Astrocyte (in vitro differentiated cells and primary cell): ENCODE results near the gene FILIP1L. TPM values are rescaled to one million over a fixed set of nuclear protein-coding genes. Genes with fewer than 3 reads are reported as not detected.

ENCODE experiments used
- DNase-seq: peaks from one replicate; pipeline ENCODE4 v3.0.0-alpha.2; 2010; ENCODE audit warnings: low read depth
- FAIRE-seq: peaks from 2 replicates; lab custom pipeline; 2011; peaks lifted over from hg19 to GRCh38; lab: Jason Lieb, UNC
- H2AFZ ChIP-seq: 2 replicates; pipeline ENCODE4 v1.6.0; 2012; ENCODE audit warnings: low read depth, low read length, inconsistent platforms
- H3K27ac ChIP-seq: 2 replicates; pipeline ENCODE4 v1.5.1; 2011; ENCODE audit warnings: low read depth, low read length, inconsistent platforms
- H3K27me3 ChIP-seq: 2 replicates; pipeline ENCODE4 v1.6.0; 2011; ENCODE audit warnings: low read length, inconsistent platforms; ENCODE audit not compliant: insufficient read depth
- H3K36me3 ChIP-seq: 2 replicates; pipeline ENCODE4 v1.5.1; 2011; ENCODE audit warnings: low read length, inconsistent platforms; ENCODE audit not compliant: insufficient read depth
- H3K4me1 ChIP-seq: 2 replicates; pipeline ENCODE4 v1.5.1; 2011; ENCODE audit warnings: low read length, inconsistent platforms; ENCODE audit not compliant: insufficient read depth
- H3K4me2 ChIP-seq: 2 replicates; pipeline ENCODE4 v1.6.0; 2012; ENCODE audit warnings: low read length, inconsistent platforms
- H3K4me3 ChIP-seq: 2 replicates; pipeline ENCODE4 v1.5.1; 2011; ENCODE audit warnings: low read depth, mild to moderate bottlenecking, low read length, inconsistent platforms; ENCODE audit not compliant: insufficient read depth
- H3K79me2 ChIP-seq: 2 replicates; pipeline ENCODE4 v1.6.0; 2012; ENCODE audit warnings: mild to moderate bottlenecking, low read length, inconsistent platforms; ENCODE audit not compliant: insufficient read depth
- H3K9ac ChIP-seq: 2 replicates; pipeline ENCODE4 v1.6.0; 2012; ENCODE audit warnings: mild to moderate bottlenecking, low read length, inconsistent platforms
- H3K9me3 ChIP-seq: 2 replicates; pipeline ENCODE4 v1.5.1; 2012; ENCODE audit warnings: low read depth, mild to moderate bottlenecking, low read length, inconsistent platforms; ENCODE audit not compliant: insufficient read depth
- H4K20me1 ChIP-seq: 2 replicates; pipeline ENCODE4 v1.6.0; 2012; ENCODE audit warnings: low read length, inconsistent platforms; ENCODE audit not compliant: insufficient read depth
- H3K27ac Mint-ChIP-seq: one replicate; pipeline ENCODE4 v1.8.0; 2021; ENCODE audit warnings: mild to moderate bottlenecking, mixed read lengths; ENCODE audit not compliant: unreplicated experiment
- H3K27me3 Mint-ChIP-seq: one replicate; pipeline ENCODE4 v1.8.0; 2021; ENCODE audit warnings: low read depth, mixed read lengths; ENCODE audit not compliant: unreplicated experiment
- H3K36me3 Mint-ChIP-seq: one replicate; pipeline ENCODE4 v1.8.0; 2021; ENCODE audit warnings: low read depth, mixed read lengths; ENCODE audit not compliant: unreplicated experiment
- H3K4me1 Mint-ChIP-seq: one replicate; pipeline ENCODE4 v1.8.0; 2021; ENCODE audit warnings: low read depth, mixed read lengths; ENCODE audit not compliant: unreplicated experiment
- H3K4me3 Mint-ChIP-seq: one replicate; pipeline ENCODE4 v1.8.0; 2021; ENCODE audit warnings: mild to moderate bottlenecking, moderate library complexity, mixed read lengths; ENCODE audit not compliant: unreplicated experiment
- H3K9me3 Mint-ChIP-seq: one replicate; pipeline ENCODE4 v1.8.0; 2021; ENCODE audit warnings: mild to moderate bottlenecking, mixed read lengths; ENCODE audit not compliant: unreplicated experiment
- CTCF ChIP-seq: IDR thresholded peaks from 2 replicates; pipeline ENCODE4 v1.5.1; 2011; ENCODE audit warnings: low read depth, mild to moderate bottlenecking, inconsistent platforms, low read length, moderate library complexity; ENCODE audit not compliant: insufficient read depth
- EZH2 ChIP-seq: IDR thresholded peaks from 2 replicates; pipeline ENCODE4 v1.6.1; 2012; ENCODE audit warnings: mild to moderate bottlenecking, low read length, inconsistent platforms; ENCODE audit not compliant: insufficient read depth
- total RNA-seq: library from RNA; stranded (reverse); gene quantifications from 2 replicates; pipeline ENCODE4 v1.2.1, GENCODE V29; 2021

Gene FILIP1L
- total RNA-seq, 1 donor from 2014 or later: 209 TPM

GRCh38 chr3:100018806-100019205, 95.5 kb downstream of the FILIP1L start:
- Mint-ChIP-seq H3K36me3 (no peaks in the 10 kb centered on the region), H3K4me1 (peaks cover 35% of the 10 kb centered on the region), H3K27me3 (no peaks in the 10 kb centered on the region), H3K27ac (peak overlapping the region; percentile 20), H3K9me3 (no peaks in the 10 kb centered on the region), H3K4me3 (no peak overlapping the region)
- Histone ChIP-seq H3K27ac (no peak overlapping the region), H3K4me1 (peaks cover 15% of the 10 kb centered on the region), H3K36me3 (no peaks in the 10 kb centered on the region), H3K27me3 (no peaks in the 10 kb centered on the region), H3K4me2 (no peak overlapping the region), H3K9ac (no peak overlapping the region), H3K79me2 (no peaks in the 10 kb centered on the region), H3K9me3 (no peaks in the 10 kb centered on the region), H3K4me3 (no peak overlapping the region), H4K20me1 (no peaks in the 10 kb centered on the region), H2AFZ (no peak overlapping the region)
- DNase-seq (no peak), FAIRE-seq (no peak)
- TF ChIP-seq EZH2: no peak
- no peak for TF ChIP-seq CTCF

- no peak for TF ChIP-seq EZH2
- H3K4me1 ChIP-seq: peaks cover 7% of the 10 kb centered on the region
- Mint-ChIP-seq H3K4me3 (no peak overlapping the region), H3K9me3 (no peaks in the 10 kb centered on the region), H3K4me1 (peaks cover 37% of the 10 kb centered on the region), H3K36me3 (no peaks in the 10 kb centered on the region), H3K27ac (peak overlapping the region; percentile 2), H3K27me3 (no peaks in the 10 kb centered on the region)
- H3K27ac ChIP-seq: no peak overlapping the region
- no peaks in the 10 kb centered on the region for H3K27me3 ChIP-seq
- H4K20me1 ChIP-seq: no peaks in the 10 kb centered on the region
- H3K79me2 ChIP-seq: no peaks in the 10 kb centered on the region
- H3K9ac ChIP-seq: no peak overlapping the region
- no peaks in the 10 kb centered on the region for H3K36me3 ChIP-seq
- no peaks in the 10 kb centered on the region for H3K9me3 ChIP-seq
- DNase-seq (no peak), FAIRE-seq (no peak)
- H2AFZ ChIP-seq: no peak overlapping the region
- H3K4me3 ChIP-seq: no peak overlapping the region
- no peak overlapping the region for H3K4me2 ChIP-seq
Measured at GRCh38 chr3:100010087-100010417, 104.2 kb downstream of the FILIP1L start.

GRCh38 chr3:100009276-100010086, 104.8 kb downstream of the FILIP1L start:
- DNase-seq: no peak
- peak; percentile 75 for FAIRE-seq
- H3K4me1 ChIP-seq: peaks cover 7% of the 10 kb centered on the region
- H3K4me1 Mint-ChIP-seq: peaks cover 41% of the 10 kb centered on the region
- no peak for TF ChIP-seq CTCF
- no peak for TF ChIP-seq EZH2
- no peak overlapping the region for H3K4me2 ChIP-seq
- no peak overlapping the region for H3K27ac Mint-ChIP-seq
- H3K79me2 ChIP-seq: no peaks in the 10 kb centered on the region
- H3K27me3 Mint-ChIP-seq: no peaks in the 10 kb centered on the region
- no peak overlapping the region for H3K4me3 ChIP-seq
- no peak overlapping the region for H3K9ac ChIP-seq
- H3K36me3 ChIP-seq: no peaks in the 10 kb centered on the region
- no peaks in the 10 kb centered on the region for H4K20me1 ChIP-seq
- no peak overlapping the region for H3K4me3 Mint-ChIP-seq
- no peaks in the 10 kb centered on the region for H3K9me3 Mint-ChIP-seq
- H2AFZ ChIP-seq: no peak overlapping the region
- H3K27ac ChIP-seq: no peak overlapping the region
- no peaks in the 10 kb centered on the region for H3K27me3 ChIP-seq
- no peaks in the 10 kb centered on the region for H3K36me3 Mint-ChIP-seq
- no peaks in the 10 kb centered on the region for H3K9me3 ChIP-seq
